ENCODE data around the gene NCKIPSD.

GRCh38 chr3:48656841-48657281 lies 28.9 kb downstream of the NCKIPSD start:
- TF ChIP-seq CTCF (IDR thresholded peaks at IDR 0.05) (no peak), POLR2A (IDR thresholded peaks at IDR 0.05) (no peak), EP300 (IDR thresholded peaks at IDR 0.05) (no peak)

Measured in sigmoid colon (tissue), 4 donors.